Measurements from ENCODE around the gene PDE4D. TPM values are rescaled to one million over a fixed set of nuclear protein-coding genes. Genes with fewer than 3 reads are reported as not detected.

Gene PDE4D
- total and polyA plus RNA-seq, 2 of the 4 experiments (the other 2 are of a cell fraction): 1.4 to 7.9 TPM

DNA sequence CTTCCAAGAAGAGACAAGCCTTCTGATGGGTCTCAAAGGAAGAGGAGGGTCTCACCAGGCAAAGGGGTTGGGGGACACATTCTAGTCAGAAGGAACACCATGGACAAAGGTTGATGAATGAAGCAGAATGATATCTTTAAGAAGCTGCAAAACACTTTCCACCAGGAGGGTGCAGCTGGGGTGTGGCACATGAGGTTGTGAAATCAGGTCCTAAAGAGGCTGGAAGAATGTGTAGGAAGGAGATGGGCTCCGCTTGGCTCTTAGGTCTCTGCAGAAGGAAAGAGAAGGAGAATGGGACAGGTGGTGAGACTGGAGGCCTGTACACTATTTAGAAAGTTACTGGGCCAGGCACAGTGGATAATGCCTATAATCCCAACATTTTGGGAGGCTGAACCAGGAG, 328.6 kb downstream of the PDE4D start:
- POLR2A ChIA-PET (ENCODE audit: unreplicated experiment): no interaction called here
- Histone ChIP-seq H4K8ac (ENCODE audit: low read depth in 2 of 2, low read length in 2 of 2) (no peak overlapping the region), H3K4ac (ENCODE audit: low read depth, low read length) (no peak overlapping the region), H2BK15ac (ENCODE audit: low read depth, low read length) (no peak overlapping the region), H3K9me3 (ENCODE audit: control insufficient read depth, insufficient read depth, low read length) (no peaks in the 10 kb centered on the region), H3K27ac (ENCODE audit: insufficient read depth, low read length) (no peak overlapping the region), H3K4me1 (ENCODE audit: control insufficient read depth, insufficient read depth, low read length) (no peaks in the 10 kb centered on the region), H3K36me3 (ENCODE audit: control insufficient read depth, insufficient read depth, low read length) (no peaks in the 10 kb centered on the region), H3K4me2 (ENCODE audit: low read depth, low read length) (no peak overlapping the region), H3K9ac (ENCODE audit: low read depth, low read length) (no peak overlapping the region), H4K5ac (ENCODE audit: low read depth, low read length) (no peak overlapping the region), H3K27me3 (ENCODE audit: control insufficient read depth, insufficient read depth, low read length) (no peaks in the 10 kb centered on the region), H2BK5ac (ENCODE audit: low read depth, low read length, poor library complexity, severe bottlenecking) (no peak overlapping the region), H3K18ac (ENCODE audit: low read depth, low read length) (no peak overlapping the region), H3K56ac (ENCODE audit: extremely low read depth, insufficient read depth, low read length) (no peak overlapping the region), H3K79me1 (ENCODE audit: low read depth in 1 of 2, low read length in 2 of 2) (no peaks in the 10 kb centered on the region), H2AK5ac (ENCODE audit: low read depth, low read length) (no peak overlapping the region), H4K91ac (ENCODE audit: insufficient read depth, low read depth, low read length) (no peak overlapping the region), H4K20me1 (ENCODE audit: insufficient read depth, low read length) (no peaks in the 10 kb centered on the region), H2BK20ac (ENCODE audit: low read depth, low read length) (no peak overlapping the region), H2AFZ (replicated peaks; ENCODE audit: low read length, poor library complexity) (no peak overlapping the region), H3K4me3 (ENCODE audit: insufficient read depth, low read depth, low read length) (no peak overlapping the region), H3K23ac (ENCODE audit: low read depth, low read length) (no peak overlapping the region), H2BK120ac (ENCODE audit: low read depth, low read length) (no peak overlapping the region), H2AK9ac (replicated peaks; ENCODE audit: low read depth, low read length, poor library complexity) (no peak overlapping the region), H3K14ac (replicated peaks; ENCODE audit: low read depth, low read length) (no peak overlapping the region), H3K9me1 (ENCODE audit: insufficient read depth, low read length) (no peaks in the 10 kb centered on the region)
- ATAC-seq (ENCODE audit: low read depth) (no peak), DNase-seq (no peak)
- TF ChIP-seq BHLHE40 (IDR thresholded peaks at IDR 0.05; ENCODE audit: low read depth, low read length): no peak
- no peak for TF ChIP-seq NFE2L2 (IDR thresholded peaks at IDR 0.05; ENCODE audit: low read depth, low read length)
- TF ChIP-seq, protein P1, sequence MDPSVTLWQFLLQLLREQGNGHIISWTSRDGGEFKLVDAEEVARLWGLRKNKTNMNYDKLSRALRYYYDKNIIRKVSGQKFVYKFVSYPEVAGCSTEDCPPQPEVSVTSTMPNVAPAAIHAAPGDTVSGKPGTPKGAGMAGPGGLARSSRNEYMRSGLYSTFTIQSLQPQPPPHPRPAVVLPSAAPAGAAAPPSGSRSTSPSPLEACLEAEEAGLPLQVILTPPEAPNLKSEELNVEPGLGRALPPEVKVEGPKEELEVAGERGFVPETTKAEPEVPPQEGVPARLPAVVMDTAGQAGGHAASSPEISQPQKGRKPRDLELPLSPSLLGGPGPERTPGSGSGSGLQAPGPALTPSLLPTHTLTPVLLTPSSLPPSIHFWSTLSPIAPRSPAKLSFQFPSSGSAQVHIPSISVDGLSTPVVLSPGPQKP (IDR thresholded peaks at IDR 0.05; ENCODE audit: borderline replicate concordance, low read depth, low read length): no peak
- TF ChIP-seq CEBPB (IDR thresholded peaks at IDR 0.05; ENCODE audit: low read depth, low read length): no peak
- no peak for TF ChIP-seq RCOR1 (IDR thresholded peaks at IDR 0.05; ENCODE audit: insufficient replicate concordance, low read length)
- no peak for TF ChIP-seq RAD21 (IDR thresholded peaks at IDR 0.05; ENCODE audit: low read length)
- no peak for TF ChIP-seq MAZ (IDR thresholded peaks at IDR 0.05; ENCODE audit: borderline replicate concordance, low read depth, low read length)
- TF ChIP-seq CHD1 (IDR thresholded peaks at IDR 0.05; ENCODE audit: low read depth, low read length): no peak
- TF ChIP-seq, protein P2, sequence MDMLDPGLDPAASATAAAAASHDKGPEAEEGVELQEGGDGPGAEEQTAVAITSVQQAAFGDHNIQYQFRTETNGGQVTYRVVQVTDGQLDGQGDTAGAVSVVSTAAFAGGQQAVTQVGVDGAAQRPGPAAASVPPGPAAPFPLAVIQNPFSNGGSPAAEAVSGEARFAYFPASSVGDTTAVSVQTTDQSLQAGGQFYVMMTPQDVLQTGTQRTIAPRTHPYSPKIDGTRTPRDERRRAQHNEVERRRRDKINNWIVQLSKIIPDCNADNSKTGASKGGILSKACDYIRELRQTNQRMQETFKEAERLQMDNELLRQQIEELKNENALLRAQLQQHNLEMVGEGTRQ (IDR thresholded peaks at IDR 0.05; ENCODE audit: low read depth, low read length): no peak
- no peak for TF ChIP-seq RFX5 (IDR thresholded peaks at IDR 0.05; ENCODE audit: low read depth, low read length)
- no peak for TF ChIP-seq SMC3 (IDR thresholded peaks at IDR 0.05; ENCODE audit: low read depth, low read length)
- no peak for TF ChIP-seq FOS (IDR thresholded peaks at IDR 0.05; ENCODE audit: low read depth, low read length)
- TF ChIP-seq, protein P3, sequence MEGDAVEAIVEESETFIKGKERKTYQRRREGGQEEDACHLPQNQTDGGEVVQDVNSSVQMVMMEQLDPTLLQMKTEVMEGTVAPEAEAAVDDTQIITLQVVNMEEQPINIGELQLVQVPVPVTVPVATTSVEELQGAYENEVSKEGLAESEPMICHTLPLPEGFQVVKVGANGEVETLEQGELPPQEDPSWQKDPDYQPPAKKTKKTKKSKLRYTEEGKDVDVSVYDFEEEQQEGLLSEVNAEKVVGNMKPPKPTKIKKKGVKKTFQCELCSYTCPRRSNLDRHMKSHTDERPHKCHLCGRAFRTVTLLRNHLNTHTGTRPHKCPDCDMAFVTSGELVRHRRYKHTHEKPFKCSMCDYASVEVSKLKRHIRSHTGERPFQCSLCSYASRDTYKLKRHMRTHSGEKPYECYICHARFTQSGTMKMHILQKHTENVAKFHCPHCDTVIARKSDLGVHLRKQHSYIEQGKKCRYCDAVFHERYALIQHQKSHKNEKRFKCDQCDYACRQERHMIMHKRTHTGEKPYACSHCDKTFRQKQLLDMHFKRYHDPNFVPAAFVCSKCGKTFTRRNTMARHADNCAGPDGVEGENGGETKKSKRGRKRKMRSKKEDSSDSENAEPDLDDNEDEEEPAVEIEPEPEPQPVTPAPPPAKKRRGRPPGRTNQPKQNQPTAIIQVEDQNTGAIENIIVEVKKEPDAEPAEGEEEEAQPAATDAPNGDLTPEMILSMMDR (conservative IDR thresholded peaks at IDR 0.05; ENCODE audit: low read depth, low read length): no peak
- TF ChIP-seq MAFK (IDR thresholded peaks at IDR 0.05; ENCODE audit: low read depth, low read length): no peak
- TF ChIP-seq POLR2A (IDR thresholded peaks at IDR 0.05; ENCODE audit: low read depth, low read length): no peak
- TF ChIP-seq MXI1 (IDR thresholded peaks at IDR 0.05; ENCODE audit: borderline replicate concordance, low read depth, low read length): no peak
- CTCF ChIA-PET: no interaction called here
- WGBS, 2 experiments (ENCODE audit: extremely low coverage in 2 of 2, insufficient read length in 1 of 2): no CpG with 5 or more reads among the region's 1 CpG
- BruUV-seq (replicated peaks): no TSS peak
- intact Hi-C loops (cut with micrococcal nuclease): no loop called here
- dilution Hi-C loops (cut with HindIII; ENCODE audit: low sequenced_read_pairs, unreplicated experiment): no loop called here
- in situ Hi-C loops (cut with MboI; ENCODE audit: low sequenced_read_pairs): no loop called here

Data from IMR-90 (cell line).